HepG2 (cell line): ENCODE results near the gene MYO18B.

Source experiments
- ASH2L ChIP-seq: fragments of 300-600, 200-600 bp; sonication (generic); IDR thresholded peaks from 2 replicates; pipeline ENCODE4 v1.7.0; 2017; ENCODE audit warnings: low read depth, mild to moderate bottlenecking, moderate library complexity, mixed read lengths, low read length; ENCODE audit not compliant: insufficient read length
- CBX5 ChIP-seq: sonication (generic); formaldehyde crosslinking; IDR thresholded peaks from 2 replicates; pipeline ENCODE4 v1.4.0; 2020; ENCODE audit warnings: missing genetic modification reagents, borderline replicate concordance
- CCAR2 ChIP-seq: fragments of 200-400 bp; formaldehyde crosslinking; optimal IDR thresholded peaks from 2 replicates; pipeline ENCODE3; 2018; ENCODE audit warnings: low read depth, mild to moderate bottlenecking, low read length, moderate library complexity
- CTCF ChIP-seq: sonication (generic); formaldehyde crosslinking; IDR thresholded peaks from 2 replicates; pipeline ENCODE4 v1.5.0; 2020; ENCODE audit warnings: mild to moderate bottlenecking, missing genetic modification reagents, moderate library complexity
- HNRNPUL1 ChIP-seq: fragments of 200-400 bp; formaldehyde crosslinking; IDR thresholded peaks from 2 replicates; pipeline ENCODE4 v1.6.1; 2017; ENCODE audit warnings: low read depth, mild to moderate bottlenecking, low read length, moderate library complexity
- HOXA9 ChIP-seq: sonication (generic); formaldehyde crosslinking; IDR thresholded peaks from 2 replicates; pipeline ENCODE4 v1.8.1; 2022; ENCODE audit warnings: missing genetic modification reagents, mild to moderate bottlenecking, moderate library complexity, borderline replicate concordance
- KAT2B ChIP-seq: fragments of 150-350 bp; IDR thresholded peaks from 2 replicates; pipeline ENCODE4 v1.6.1; 2014; ENCODE audit warnings: low read depth, low read length, borderline replicate concordance
- MLLT10 ChIP-seq: sonication (generic); formaldehyde crosslinking; IDR thresholded peaks from 2 replicates; pipeline ENCODE4 v1.4.0; 2020; ENCODE audit warnings: missing genetic modification reagents
- NR2F1 ChIP-seq, 2 experiments: fragments of 450-650 bp in 1 of 2; formaldehyde crosslinking in 1 of 2; IDR thresholded peaks; 2 replicates each; pipeline versions ENCODE4 v1.5.0 to v1.6.1; 2016 to 2020; ENCODE audit warnings: mild to moderate bottlenecking in 1 of 2, missing compliant biosample characterization in 1 of 2, missing genetic modification reagents in 1 of 2, moderate library complexity in 1 of 2
- ZNF18 ChIP-seq: sonication (generic); formaldehyde crosslinking; IDR thresholded peaks from 2 replicates; pipeline ENCODE4 v1.8.0; 2022; ENCODE audit warnings: mild to moderate bottlenecking, missing genetic modification reagents; ENCODE audit not compliant: insufficient replicate concordance
- ZNF354B ChIP-seq: sonication (generic); formaldehyde crosslinking; IDR thresholded peaks from 2 replicates; pipeline ENCODE4 v1.8.0; 2022; ENCODE audit warnings: mild to moderate bottlenecking, missing genetic modification reagents

GRCh38 chr22:25741692-25742626 is at the start of gene MYO18B:
- no peak for TF ChIP-seq KAT2B
- no peak for TF ChIP-seq CBX5
- TF ChIP-seq HNRNPUL1, result no peak
- TF ChIP-seq ASH2L, result no peak
- TF ChIP-seq NR2F1 (CRISPR knock-in tag; IDR thresholded peaks at IDR 0.05), result no peak
- TF ChIP-seq ZNF354B (CRISPR knock-in tag), result no peak
- no peak for TF ChIP-seq MLLT10
- TF ChIP-seq CTCF, result no peak
- no peak for TF ChIP-seq HOXA9 (CRISPR knock-in tag)
- TF ChIP-seq CCAR2, result no peak
- TF ChIP-seq ZNF18 (CRISPR knock-in tag), result no peak
